CD4-positive, CD25-positive, alpha-beta regulatory T cell (primary cell): ENCODE measurements around the gene CAPZA1. TPM values are rescaled to one million over a fixed set of nuclear protein-coding genes. Genes with fewer than 3 reads are reported as not detected.
A peak's percentile ranks its signal among the peaks of the same experiment; 100 is the strongest.

Experiments
- ATAC-seq, 2 donors: fragments of 150-1000 bp; cut with Tn5 transposase; one replicate each; pipeline ENCODE4 v1.10.0; 2021; ENCODE audit warnings: low read depth in 2 of 2, moderate number of reproducible peaks in 2 of 2, moderate library complexity in 1 of 2
- DNase-seq, 3 donors: peaks; one replicate each; pipeline versions ENCODE4 v3.0.0 to v3.0.0-alpha.2; 2012 to 2022; ENCODE audit warnings: mixed read lengths in 1 of 3
- H3K27ac ChIP-seq: one replicate; pipeline ENCODE4 v1.7.0; 2013; ENCODE audit warnings: mild to moderate bottlenecking, low read length; ENCODE audit not compliant: insufficient read depth, poor library complexity, severe bottlenecking
- H3K27me3 ChIP-seq: one replicate; pipeline ENCODE4 v1.7.0; 2013; ENCODE audit warnings: low read length; ENCODE audit not compliant: control insufficient read depth, insufficient read depth
- H3K36me3 ChIP-seq: one replicate; pipeline ENCODE4 v1.7.0; 2013; ENCODE audit warnings: mild to moderate bottlenecking, low read length, moderate library complexity; ENCODE audit not compliant: control insufficient read depth, insufficient read depth
- H3K4me1 ChIP-seq: 2 replicates; pipeline ENCODE4 v1.7.0; 2013; ENCODE audit warnings: mild to moderate bottlenecking, low read length; ENCODE audit not compliant: insufficient read depth, control insufficient read depth, poor library complexity, severe bottlenecking
- H3K4me3 ChIP-seq: one replicate; pipeline ENCODE4 v1.7.0; 2013; ENCODE audit warnings: low read depth, mild to moderate bottlenecking, low read length, moderate library complexity
- H3K9me3 ChIP-seq, 2 experiments: 1 replicate in 1 of 2; 2 replicates in 1 of 2; pipeline ENCODE4 v1.7.0; 2013; ENCODE audit warnings: low read length in 2 of 2, mild to moderate bottlenecking in 1 of 2, moderate library complexity in 1 of 2; ENCODE audit not compliant: control insufficient read depth in 2 of 2
- H3K27ac Mint-ChIP-seq, 3 donors: one replicate each; pipeline ENCODE4 v1.8.0; 2020 to 2022; ENCODE audit warnings: mild to moderate bottlenecking in 3 of 3, mixed read lengths in 3 of 3, moderate library complexity in 2 of 3
- H3K27me3 Mint-ChIP-seq: one replicate; pipeline ENCODE4 v1.8.0; 2022; ENCODE audit warnings: mild to moderate bottlenecking, mixed read lengths
- H3K36me3 Mint-ChIP-seq: one replicate; pipeline ENCODE4 v1.8.0; 2020; ENCODE audit warnings: mixed read lengths
- H3K4me1 Mint-ChIP-seq, 4 donors: one replicate each; pipeline ENCODE4 v1.8.0; 2020 to 2022; ENCODE audit warnings: mixed read lengths in 4 of 4, mild to moderate bottlenecking in 1 of 4
- H3K4me3 Mint-ChIP-seq, 4 donors: one replicate each; pipeline ENCODE4 v1.8.0; 2020 to 2022; ENCODE audit warnings: mild to moderate bottlenecking in 4 of 4, mixed read lengths in 4 of 4, moderate library complexity in 3 of 4
- H3K9me3 Mint-ChIP-seq, 7 donors: one replicate each; pipeline ENCODE4 v1.8.0; 2020 to 2022; ENCODE audit warnings: mixed read lengths in 7 of 7, mild to moderate bottlenecking in 3 of 7, moderate library complexity in 2 of 7
- polyA plus RNA-seq, 4 donors: library from polyadenylated mRNA; unstranded; fragments of 300-500 nt; fragmentation: Illumina TruSeq; gene quantifications; one replicate each; pipeline ENCODE4 v1.2.3, GENCODE V29; 2021
- total RNA-seq: library from RNA; stranded (reverse); gene quantifications from one replicate; pipeline ENCODE4 v1.2.3, GENCODE V29; 2022

Gene CAPZA1
- total and polyA plus RNA-seq, 5 donors from 2014 or later: 244 to 281 (median 255) TPM

GRCh38 chr1:112689842-112690237 is 70.2 kb downstream of the CAPZA1 start:
- H3K27me3 Mint-ChIP-seq: no peaks in the 10 kb centered on the region
- Histone ChIP-seq H3K27ac (no peak overlapping the region), H3K4me1 (no peaks in the 10 kb centered on the region), H3K9me3 (no peaks in the 10 kb centered on the region), H3K36me3 (peaks cover 45% of the 10 kb centered on the region), H3K4me3 (no peak overlapping the region), H3K27me3 (no peaks in the 10 kb centered on the region)
- H3K36me3 Mint-ChIP-seq: peaks cover 38% of the 10 kb centered on the region
- peaks cover 0 to 12% (median 8%) of the 10 kb centered on the region in 4 donors for H3K4me1 Mint-ChIP-seq
- H3K27ac Mint-ChIP-seq: no peak overlapping the region
- no peak for DNase-seq
- ATAC-seq: no peak
- no peak overlapping the region for H3K4me3 Mint-ChIP-seq
- H3K9me3 Mint-ChIP-seq: no peaks in the 10 kb centered on the region

GRCh38 chr1:112692681-112693080 is 73.0 kb downstream of the CAPZA1 start:
- no peaks in the 10 kb centered on the region for H3K27me3 Mint-ChIP-seq
- peaks cover 34% of the 10 kb centered on the region for H3K36me3 Mint-ChIP-seq
- peaks cover 64% of the 10 kb centered on the region for H3K36me3 ChIP-seq

DNA sequence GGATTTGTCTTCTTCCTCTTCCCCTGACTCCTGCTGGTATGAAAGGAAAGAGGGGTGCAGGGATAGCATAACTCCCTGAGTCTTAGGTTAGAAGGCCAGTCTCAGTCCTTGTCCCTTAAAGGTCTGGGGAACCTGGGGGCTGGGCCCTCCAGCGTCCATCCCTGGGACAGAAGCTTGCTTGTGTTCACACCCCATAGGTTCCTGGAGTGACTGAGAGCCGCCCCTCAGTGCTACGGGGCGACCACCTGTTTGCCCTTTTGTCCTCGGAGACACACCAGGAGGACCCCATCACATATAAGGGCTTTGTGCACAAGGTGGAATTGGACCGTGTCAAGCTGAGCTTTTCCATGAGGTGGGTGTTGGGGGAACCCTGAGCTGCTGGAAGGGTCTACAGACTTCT is 74.2 kb downstream of the CAPZA1 start:
- no peaks in the 10 kb centered on the region for H3K9me3 Mint-ChIP-seq

More at GRCh38 chr1:112692681-112693080, 73.0 kb downstream of the CAPZA1 start:
- Histone ChIP-seq H3K4me3 (no peak overlapping the region), H3K27ac (no peak overlapping the region), H3K4me1 (no peaks in the 10 kb centered on the region), H3K27me3 (no peaks in the 10 kb centered on the region), H3K9me3 (no peaks in the 10 kb centered on the region)
- no peak for ATAC-seq
- no peaks in the 10 kb centered on the region for H3K9me3 Mint-ChIP-seq
- peak overlapping the region in 1 of 3 donors; percentile 87 for H3K27ac Mint-ChIP-seq
- peaks cover 0 to 3% (median 0%) of the 10 kb centered on the region in 4 donors for H3K4me1 Mint-ChIP-seq
- H3K4me3 Mint-ChIP-seq: no peak overlapping the region
- DNase-seq: no peak

DNA sequence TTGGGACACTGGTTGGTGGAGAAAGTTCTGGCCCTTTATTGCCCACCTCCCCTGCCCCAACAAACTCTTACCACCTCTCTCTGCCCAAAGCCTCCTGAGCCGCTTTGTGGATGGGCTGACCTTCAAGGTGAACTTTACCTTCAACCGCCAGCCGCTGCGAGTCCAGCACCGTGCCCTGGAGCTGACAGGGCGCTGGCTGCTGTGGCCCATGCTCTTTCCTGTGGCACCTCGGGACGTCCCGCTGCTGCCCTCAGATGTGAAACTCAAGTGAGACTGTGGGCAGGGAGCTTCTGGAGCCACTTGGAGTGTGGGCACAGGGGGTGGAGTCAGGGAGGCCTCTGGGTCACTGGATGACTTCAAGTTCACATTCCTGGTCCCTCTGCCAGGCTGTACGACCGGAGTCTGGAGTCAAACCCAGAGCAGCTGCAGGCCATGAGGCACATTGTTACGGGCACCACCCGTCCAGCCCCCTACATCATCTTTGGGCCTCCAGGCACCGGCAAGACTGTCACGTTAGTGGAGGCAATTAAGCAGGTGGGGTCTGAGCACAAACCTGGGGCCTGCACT is 74.8 kb downstream of the CAPZA1 start:
- DNase-seq (no peak), ATAC-seq (no peak)
- peaks cover 0 to 8% (median 2%) of the 10 kb centered on the region in 4 donors for H3K4me1 Mint-ChIP-seq
- H3K4me3 ChIP-seq: no peak overlapping the region
- H3K9me3 Mint-ChIP-seq: no peaks in the 10 kb centered on the region
- H3K4me3 Mint-ChIP-seq: no peak overlapping the region
- no peaks in the 10 kb centered on the region for H3K4me1 ChIP-seq
- no peaks in the 10 kb centered on the region for H3K9me3 ChIP-seq
- H3K36me3 Mint-ChIP-seq: peaks cover 40% of the 10 kb centered on the region
- H3K36me3 ChIP-seq: peaks cover 69% of the 10 kb centered on the region
- H3K27me3 ChIP-seq: no peaks in the 10 kb centered on the region
- H3K27me3 Mint-ChIP-seq: no peaks in the 10 kb centered on the region
- no peak overlapping the region for H3K27ac Mint-ChIP-seq
- no peak overlapping the region for H3K27ac ChIP-seq

More for the DNA sequence above, 74.2 kb downstream of the CAPZA1 start:
- Histone ChIP-seq H3K4me3 (no peak overlapping the region), H3K27me3 (no peaks in the 10 kb centered on the region), H3K27ac (no peak overlapping the region), H3K36me3 (peaks cover 68% of the 10 kb centered on the region), H3K9me3 (no peaks in the 10 kb centered on the region), H3K4me1 (no peaks in the 10 kb centered on the region)
- Mint-ChIP-seq H3K4me3 (no peak overlapping the region), H3K27ac (no peak overlapping the region), H3K4me1 (peaks cover 0 to 1% (median 0%) of the 10 kb centered on the region in 4 donors), H3K27me3 (no peaks in the 10 kb centered on the region), H3K36me3 (peaks cover 36% of the 10 kb centered on the region)
- DNase-seq (no peak), ATAC-seq (no peak)

- ATAC-seq (peak in 1 of 2 donors; percentile 5), DNase-seq (no peak)
- no peaks in the 10 kb centered on the region for H3K9me3 ChIP-seq
- H3K27ac ChIP-seq: no peak overlapping the region
- H3K4me3 Mint-ChIP-seq: no peak overlapping the region
- no peak overlapping the region for H3K27ac Mint-ChIP-seq
- no peaks in the 10 kb centered on the region for H3K9me3 Mint-ChIP-seq
- peaks cover under 1% of the 10 kb centered on the region for H3K4me1 ChIP-seq
- H3K36me3 Mint-ChIP-seq: peaks cover 42% of the 10 kb centered on the region
- peaks cover 0 to 8% (median 6%) of the 10 kb centered on the region in 4 donors for H3K4me1 Mint-ChIP-seq
- no peaks in the 10 kb centered on the region for H3K27me3 ChIP-seq
- H3K36me3 ChIP-seq: peaks cover 68% of the 10 kb centered on the region
- no peak overlapping the region for H3K4me3 ChIP-seq
- H3K27me3 Mint-ChIP-seq: no peaks in the 10 kb centered on the region
These were observed 75.6 kb downstream of the CAPZA1 start for GRCh38 chr1:112695276-112695675.

DNA sequence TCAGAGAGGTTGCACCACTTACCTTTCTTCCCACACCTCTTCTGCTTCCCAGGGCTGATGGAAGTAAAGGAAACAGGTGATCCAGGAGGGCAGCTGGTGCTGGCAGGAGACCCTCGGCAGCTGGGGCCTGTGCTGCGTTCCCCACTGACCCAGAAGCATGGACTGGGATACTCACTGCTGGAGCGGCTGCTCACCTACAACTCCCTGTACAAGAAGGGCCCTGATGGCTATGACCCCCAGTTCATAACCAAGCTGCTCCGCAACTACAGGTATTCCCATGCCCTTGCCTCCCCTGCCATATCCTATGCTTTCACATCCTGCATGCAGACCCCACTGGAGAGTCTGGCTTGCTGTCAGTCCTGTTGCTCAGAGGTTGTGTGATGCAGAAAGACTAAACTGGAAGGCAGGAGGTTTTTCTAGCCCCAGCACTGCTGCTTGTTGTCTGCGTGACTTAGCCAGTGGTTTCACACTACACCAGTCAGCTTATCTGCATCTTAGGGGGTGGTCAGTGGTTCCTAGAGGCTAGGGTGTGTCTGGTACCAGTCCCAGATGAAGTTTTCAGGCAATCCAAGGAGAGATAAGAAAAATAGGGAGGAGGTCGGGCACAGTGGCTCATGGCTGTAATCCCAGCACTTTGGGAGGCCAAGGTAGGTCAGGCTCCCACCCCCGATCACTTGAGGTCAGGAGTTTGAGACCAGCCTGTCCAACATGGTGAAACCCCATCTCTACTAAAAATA is 77.1 kb downstream of the CAPZA1 start:
- Mint-ChIP-seq H3K27ac (peak overlapping the region in 1 of 3 donors; percentile 52), H3K36me3 (peaks cover 37% of the 10 kb centered on the region), H3K4me1 (peaks cover 1 to 22% (median 15%) of the 10 kb centered on the region in 4 donors), H3K27me3 (no peaks in the 10 kb centered on the region), H3K4me3 (no peak overlapping the region), H3K9me3 (no peaks in the 10 kb centered on the region)
- DNase-seq (no peak), ATAC-seq (no peak)
- no peak overlapping the region for H3K27ac ChIP-seq
- H3K9me3 ChIP-seq: no peaks in the 10 kb centered on the region
- H3K36me3 ChIP-seq: peaks cover 68% of the 10 kb centered on the region
- no peak overlapping the region for H3K4me3 ChIP-seq
- no peaks in the 10 kb centered on the region for H3K27me3 ChIP-seq
- peaks cover 15% of the 10 kb centered on the region for H3K4me1 ChIP-seq

- no peak for DNase-seq
- no peaks in the 10 kb centered on the region for H3K9me3 Mint-ChIP-seq
- Histone ChIP-seq H3K27ac (no peak overlapping the region), H3K9me3 (no peaks in the 10 kb centered on the region), H3K4me1 (peaks cover 18% of the 10 kb centered on the region), H3K36me3 (peaks cover 58% of the 10 kb centered on the region), H3K4me3 (no peak overlapping the region), H3K27me3 (no peaks in the 10 kb centered on the region)
- ATAC-seq: no peak
- no peak overlapping the region for H3K4me3 Mint-ChIP-seq
- H3K4me1 Mint-ChIP-seq: peaks cover 7 to 32% (median 20%) of the 10 kb centered on the region in 4 donors
- no peaks in the 10 kb centered on the region for H3K27me3 Mint-ChIP-seq
- H3K27ac Mint-ChIP-seq: no peak overlapping the region
- peaks cover 29% of the 10 kb centered on the region for H3K36me3 Mint-ChIP-seq
These were observed 78.2 kb downstream of the CAPZA1 start for GRCh38 chr1:112697781-112698201.
